ENCODE data around the gene SYT4. TPM values are rescaled to one million over a fixed set of nuclear protein-coding genes. Genes with fewer than 3 reads are reported as not detected.

SYT4 gene
- total and polyA plus RNA-seq, 2 of the 8 experiments (the other 6 are each of a cell fraction or from before 2014, with no cell fraction given) = 2.4 to 10.2 TPM

GRCh38 chr18:43248610-43249249 lies 28.6 kb downstream of the SYT4 start (continued):
- TF ChIP-seq CTBP2 (IDR thresholded peaks at IDR 0.05; ENCODE audit: borderline replicate concordance, insufficient read depth, insufficient read length, low read length) (no peak), POLR2A (IDR thresholded peaks at IDR 0.05; ENCODE audit: control extremely low read depth in 1 of 2, low read depth in 2 of 2, low read length in 2 of 2) (no peak), SUZ12 (IDR thresholded peaks at IDR 0.05; ENCODE audit: low read length) (no peak), HDAC2 (IDR thresholded peaks at IDR 0.05; ENCODE audit: borderline replicate concordance in 1 of 2, low read depth in 2 of 2, low read length in 2 of 2) (no peak), SIX5 (IDR thresholded peaks at IDR 0.05; ENCODE audit: low read depth, low read length) (no peak), ZNF274 (IDR thresholded peaks at IDR 0.05; ENCODE audit: borderline replicate concordance, extremely low read depth, low read length) (no peak), SIN3A (conservative IDR thresholded peaks at IDR 0.05 in 1 of 2, IDR thresholded peaks at IDR 0.05 in 1 of 2; ENCODE audit: low read depth in 1 of 2, low read length in 2 of 2) (no peak), TBP (IDR thresholded peaks at IDR 0.05; ENCODE audit: low read depth, low read length) (no peak), RXRA (IDR thresholded peaks at IDR 0.05; ENCODE audit: insufficient read depth, low read depth, low read length) (no peak)

All from H1 (cell line).